IMR-90 (cell line): Measurements from ENCODE around the gene YPEL4. TPM values are rescaled to one million over a fixed set of nuclear protein-coding genes. Genes with fewer than 3 reads are reported as not detected.

Source experiments
- ATAC-seq: fragments of 200-7000 bp; cut with Tn5 transposase; 2 replicates; pipeline ENCODE4 v1.9.1; 2020; ENCODE audit warnings: low read depth, mild to moderate bottlenecking, moderate library complexity
- BruUV-seq: library from RNA; stranded (reverse); fragments of 400-500 nt; replicated peaks from 2 replicates; lab custom pipeline; 2021; lab: Mats Ljungman, UMichigan
- CTCF ChIA-PET: fragments of 300-600 bp; formaldehyde crosslinking; extraction: SDS; loops from one replicate; lab custom pipeline; 2021; ENCODE audit warnings: antibody characterized with exemption; lab: Yijun Ruan, JAX
- POLR2A ChIA-PET: fragments of 300-600 bp; sonication (Branson Sonifier 250); formaldehyde crosslinking; loops from one replicate; lab custom pipeline; 2022; ENCODE audit warnings: antibody characterized with exemption; ENCODE audit not compliant: unreplicated experiment; lab: Charles Lee
- DNase-seq: peaks from one replicate; pipeline ENCODE4 v3.0.0; 2013
- H2AFZ ChIP-seq: replicated peaks from 2 replicates; pipeline ENCODE3; 2013; ENCODE audit warnings: low read length, mild to moderate bottlenecking; ENCODE audit not compliant: poor library complexity
- H2AK5ac ChIP-seq: 2 replicates; pipeline ENCODE4 v1.6.1; 2013; ENCODE audit warnings: low read depth, low read length, inconsistent platforms
- H2AK9ac ChIP-seq: replicated peaks from 2 replicates; pipeline ENCODE3; 2013; ENCODE audit warnings: mild to moderate bottlenecking, low read depth, low read length, moderate library complexity; ENCODE audit not compliant: poor library complexity
- H2BK120ac ChIP-seq: 2 replicates; pipeline ENCODE4 v1.6.1; 2013; ENCODE audit warnings: low read depth, low read length, inconsistent platforms
- H2BK15ac ChIP-seq: 3 replicates; pipeline ENCODE4 v1.6.1; 2013; ENCODE audit warnings: low read depth, low read length, inconsistent platforms
- H2BK20ac ChIP-seq: 2 replicates; pipeline ENCODE4 v1.6.1; 2013; ENCODE audit warnings: low read depth, mild to moderate bottlenecking, inconsistent platforms, low read length, moderate library complexity
- H2BK5ac ChIP-seq: 2 replicates; pipeline ENCODE4 v1.6.1; 2013; ENCODE audit warnings: mild to moderate bottlenecking, low read depth, low read length, inconsistent platforms; ENCODE audit not compliant: poor library complexity, severe bottlenecking
- H3K14ac ChIP-seq: replicated peaks from 2 replicates; pipeline ENCODE4 v1.6.1; 2013; ENCODE audit warnings: low read depth, low read length, inconsistent platforms
- H3K18ac ChIP-seq: 2 replicates; pipeline ENCODE4 v1.6.1; 2013; ENCODE audit warnings: low read depth, low read length, control low read depth
- H3K23ac ChIP-seq: 2 replicates; pipeline ENCODE4 v1.6.1; 2013; ENCODE audit warnings: low read depth, low read length, inconsistent platforms
- H3K27ac ChIP-seq: 2 replicates; pipeline ENCODE4 v1.5.1; 2013; ENCODE audit warnings: mild to moderate bottlenecking, control low read depth, low read length; ENCODE audit not compliant: insufficient read depth
- H3K27me3 ChIP-seq: 2 replicates; pipeline ENCODE4 v1.6.1; 2013; ENCODE audit warnings: low read length; ENCODE audit not compliant: control insufficient read depth, insufficient read depth
- H3K36me3 ChIP-seq: 2 replicates; pipeline ENCODE4 v1.6.1; 2013; ENCODE audit warnings: low read length, mixed read lengths; ENCODE audit not compliant: control insufficient read depth, insufficient read depth
- H3K4ac ChIP-seq: 2 replicates; pipeline ENCODE4 v1.6.1; 2013; ENCODE audit warnings: low read depth, low read length, inconsistent platforms
- H3K4me1 ChIP-seq: 2 replicates; pipeline ENCODE4 v1.6.1; 2013; ENCODE audit warnings: low read length, mixed read lengths; ENCODE audit not compliant: control insufficient read depth, insufficient read depth
- H3K4me2 ChIP-seq: 2 replicates; pipeline ENCODE4 v1.6.1; 2013; ENCODE audit warnings: low read depth, mild to moderate bottlenecking, control low read depth, low read length, moderate library complexity
- H3K4me3 ChIP-seq: 2 replicates; pipeline ENCODE4 v1.5.1; 2013; ENCODE audit warnings: low read depth, mild to moderate bottlenecking, control low read depth, low read length, moderate library complexity; ENCODE audit not compliant: insufficient read depth
- H3K56ac ChIP-seq: 2 replicates; pipeline ENCODE4 v1.6.1; 2013; ENCODE audit warnings: low read length, inconsistent platforms; ENCODE audit not compliant: insufficient read depth; ENCODE audit errors: extremely low read depth
- H3K79me1 ChIP-seq, 2 experiments: 2 replicates each; pipeline ENCODE4 v1.6.1; 2013; ENCODE audit warnings: low read length in 2 of 2, inconsistent platforms in 1 of 2, low read depth in 1 of 2
- H3K9ac ChIP-seq: 2 replicates; pipeline ENCODE4 v1.6.1; 2013; ENCODE audit warnings: low read depth, low read length, control low read depth
- H3K9me1 ChIP-seq: 2 replicates; pipeline ENCODE4 v1.6.1; 2013; ENCODE audit warnings: low read length, inconsistent platforms; ENCODE audit not compliant: insufficient read depth
- H3K9me3 ChIP-seq: 2 replicates; pipeline ENCODE4 v1.6.1; 2013; ENCODE audit warnings: low read length; ENCODE audit not compliant: control insufficient read depth, insufficient read depth
- H4K20me1 ChIP-seq: 2 replicates; pipeline ENCODE4 v1.6.1; 2013; ENCODE audit warnings: low read length, inconsistent platforms; ENCODE audit not compliant: insufficient read depth
- H4K5ac ChIP-seq: 2 replicates; pipeline ENCODE4 v1.6.1; 2013; ENCODE audit warnings: mild to moderate bottlenecking, low read depth, low read length, control low read depth
- H4K8ac ChIP-seq, 2 experiments: 2 replicates each; pipeline ENCODE4 v1.6.1; 2013; ENCODE audit warnings: low read depth in 2 of 2, low read length in 2 of 2, control low read depth in 1 of 2, inconsistent platforms in 1 of 2
- H4K91ac ChIP-seq: 2 replicates; pipeline ENCODE4 v1.6.1; 2013; ENCODE audit warnings: low read depth, low read length, inconsistent platforms; ENCODE audit not compliant: insufficient read depth
- BHLHE40 ChIP-seq: fragments of 150-350 bp; IDR thresholded peaks from 2 replicates; pipeline ENCODE4 v1.6.1; 2016; ENCODE audit warnings: mild to moderate bottlenecking, low read depth, low read length
- CEBPB ChIP-seq: IDR thresholded peaks from 2 replicates; pipeline ENCODE4 v1.6.1; 2012; ENCODE audit warnings: low read depth, low read length, improper control_type of control experiment
- CHD1 ChIP-seq: IDR thresholded peaks from 2 replicates; pipeline ENCODE4 v1.6.1; 2012; ENCODE audit warnings: low read depth, low read length, improper control_type of control experiment
- FOS ChIP-seq: fragments of 150-350 bp; IDR thresholded peaks from 2 replicates; pipeline ENCODE4 v1.6.1; 2016; ENCODE audit warnings: low read depth, low read length
- MAFK ChIP-seq: IDR thresholded peaks from 2 replicates; pipeline ENCODE4 v1.6.1; 2012; ENCODE audit warnings: low read depth, low read length, improper control_type of control experiment
- MAZ ChIP-seq: IDR thresholded peaks from 2 replicates; pipeline ENCODE4 v1.6.1; 2012; ENCODE audit warnings: low read depth, mild to moderate bottlenecking, low read length, improper control_type of control experiment, moderate library complexity, borderline replicate concordance
- MXI1 ChIP-seq: IDR thresholded peaks from 2 replicates; pipeline ENCODE4 v1.6.1; 2012; ENCODE audit warnings: low read depth, mild to moderate bottlenecking, low read length, moderate library complexity, borderline replicate concordance
- NFE2L2 ChIP-seq: fragments of 150-350 bp; IDR thresholded peaks from 2 replicates; pipeline ENCODE4 v1.6.1; 2016; ENCODE audit warnings: low read depth, mild to moderate bottlenecking, low read length
- POLR2A ChIP-seq: IDR thresholded peaks from 2 replicates; pipeline ENCODE4 v1.6.1; 2012; ENCODE audit warnings: mild to moderate bottlenecking, low read depth, low read length
- RCOR1 ChIP-seq: IDR thresholded peaks from 2 replicates; pipeline ENCODE4 v1.6.1; 2012; ENCODE audit warnings: mild to moderate bottlenecking, low read length, improper control_type of control experiment; ENCODE audit not compliant: insufficient replicate concordance
- RFX5 ChIP-seq: IDR thresholded peaks from 2 replicates; pipeline ENCODE4 v1.8.0; 2012; ENCODE audit warnings: low read depth, mild to moderate bottlenecking, low read length, moderate library complexity
- SMC3 ChIP-seq: fragments of 150-350 bp; IDR thresholded peaks from 2 replicates; pipeline ENCODE4 v1.6.1; 2016; ENCODE audit warnings: low read depth, mild to moderate bottlenecking, antibody characterized with exemption, low read length, moderate library complexity
- WGBS, 2 experiments: methylation state at CpG; one replicate each; pipeline versions ENCODE4 v1.1.5 to v1.1.7; 2013; ENCODE audit warnings: missing lambda C conversion rate in 2 of 2; ENCODE audit not compliant: insufficient read length in 1 of 2; ENCODE audit errors: extremely low coverage in 2 of 2; 5-methylcytosine and 5-hydroxymethylcytosine counted together
- dilution Hi-C: fragments of 300-500 bp; cut with HindIII; formaldehyde crosslinking; loops from one replicate; pipeline ENCODE4 v1.14.3; 2018; ENCODE audit warnings: low sequenced_read_pairs; ENCODE audit not compliant: unreplicated experiment
- in situ Hi-C: fragments of 300-500 bp; cut with MboI; formaldehyde crosslinking; loops from 3 replicates; pipeline ENCODE4 v1.14.3; 2019; ENCODE audit warnings: low sequenced_read_pairs, inconsistent platforms, mixed read lengths
- intact Hi-C: fragments of 100-400 bp; cut with micrococcal nuclease; formaldehyde crosslinking; loops from 2 replicates; pipeline ENCODE4 v1.10.0; 2022
- polyA plus RNA-seq, 3 experiments: library from polyadenylated mRNA; depleted of rRNA; stranded (reverse); fragments of >200 nt; gene quantifications; 2 replicates each; pipeline ENCODE4 v1.2.3, GENCODE V29; 2012; ENCODE audit warnings: low replicate concordance in 1 of 3
- total RNA-seq: library from RNA; depleted of rRNA; stranded (reverse); fragments of >200 nt; gene quantifications from 2 replicates; pipeline ENCODE4 v1.2.3, GENCODE V29; 2012
- TF ChIP-seq, protein P1 (sequence below): conservative IDR thresholded peaks from 2 replicates; pipeline ENCODE4 v1.5.1; 2012; ENCODE audit warnings: mild to moderate bottlenecking, low read depth, low read length, improper control_type of control experiment
- TF ChIP-seq, protein P2 (sequence below): fragments of 150-350 bp; IDR thresholded peaks from 2 replicates; pipeline ENCODE4 v1.6.1; 2016; ENCODE audit warnings: low read depth, mild to moderate bottlenecking, low read length, moderate library complexity, borderline replicate concordance

The YPEL4 gene
- total and polyA plus RNA-seq, 2 of the 4 experiments (the other 2 are of a cell fraction), result 0.18 to 0.79 TPM

DNA sequence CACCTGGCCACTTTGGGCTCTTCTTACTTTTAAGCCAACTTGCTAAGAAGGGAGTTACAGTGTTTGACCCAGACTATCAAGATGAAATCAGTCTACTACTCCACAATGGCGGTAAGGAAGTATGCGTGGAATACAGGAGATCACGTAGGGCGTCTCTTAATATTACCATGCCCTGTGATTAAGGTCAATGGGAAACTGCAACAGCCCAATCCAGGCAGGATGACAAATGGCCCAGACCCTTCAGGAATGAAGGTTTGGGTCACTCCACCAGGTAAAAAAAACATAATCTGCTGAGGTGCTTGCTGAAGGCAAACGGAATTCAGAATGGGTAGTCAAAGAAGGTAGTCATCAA is 1.0 kb upstream of the YPEL4 start:
- dilution Hi-C loops (no loop called here), intact Hi-C loops (no loop called here), in situ Hi-C loops (no loop called here)
- H3K27ac ChIP-seq, result no peak overlapping the region
- H3K4ac ChIP-seq, result no peak overlapping the region
- H2AK9ac ChIP-seq, result no peak overlapping the region
- peaks cover 20% of the 10 kb centered on the region for H3K4me1 ChIP-seq
- no CpG with 5 or more reads among the region's 5 CpGs for WGBS, 2 experiments
- H3K9me3 ChIP-seq, result no peaks in the 10 kb centered on the region
- H3K4me3 ChIP-seq, result no peak overlapping the region
- no peaks in the 10 kb centered on the region for H3K27me3 ChIP-seq
- ChIA-PET CTCF (no interaction called here), POLR2A (no interaction called here)
- no TSS peak for BruUV-seq
- H3K23ac ChIP-seq, result no peak overlapping the region
- no peak overlapping the region for H3K14ac ChIP-seq
- no peak overlapping the region for H4K5ac ChIP-seq
- H4K8ac ChIP-seq, result no peak overlapping the region
- no peak overlapping the region for H3K18ac ChIP-seq
- no peak overlapping the region for H2BK120ac ChIP-seq
- no peak for TF ChIP-seq POLR2A
- no peak for TF ChIP-seq MXI1
- no peak for TF ChIP-seq RCOR1
- no peak for TF ChIP-seq CEBPB
- TF ChIP-seq BHLHE40, result no peak
- no peak for TF ChIP-seq CHD1
- no peak for TF ChIP-seq MAFK
- no peak for TF ChIP-seq MAZ
- no peak for TF ChIP-seq FOS
- TF ChIP-seq, protein P1, sequence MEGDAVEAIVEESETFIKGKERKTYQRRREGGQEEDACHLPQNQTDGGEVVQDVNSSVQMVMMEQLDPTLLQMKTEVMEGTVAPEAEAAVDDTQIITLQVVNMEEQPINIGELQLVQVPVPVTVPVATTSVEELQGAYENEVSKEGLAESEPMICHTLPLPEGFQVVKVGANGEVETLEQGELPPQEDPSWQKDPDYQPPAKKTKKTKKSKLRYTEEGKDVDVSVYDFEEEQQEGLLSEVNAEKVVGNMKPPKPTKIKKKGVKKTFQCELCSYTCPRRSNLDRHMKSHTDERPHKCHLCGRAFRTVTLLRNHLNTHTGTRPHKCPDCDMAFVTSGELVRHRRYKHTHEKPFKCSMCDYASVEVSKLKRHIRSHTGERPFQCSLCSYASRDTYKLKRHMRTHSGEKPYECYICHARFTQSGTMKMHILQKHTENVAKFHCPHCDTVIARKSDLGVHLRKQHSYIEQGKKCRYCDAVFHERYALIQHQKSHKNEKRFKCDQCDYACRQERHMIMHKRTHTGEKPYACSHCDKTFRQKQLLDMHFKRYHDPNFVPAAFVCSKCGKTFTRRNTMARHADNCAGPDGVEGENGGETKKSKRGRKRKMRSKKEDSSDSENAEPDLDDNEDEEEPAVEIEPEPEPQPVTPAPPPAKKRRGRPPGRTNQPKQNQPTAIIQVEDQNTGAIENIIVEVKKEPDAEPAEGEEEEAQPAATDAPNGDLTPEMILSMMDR, result no peak
- TF ChIP-seq, protein P2, sequence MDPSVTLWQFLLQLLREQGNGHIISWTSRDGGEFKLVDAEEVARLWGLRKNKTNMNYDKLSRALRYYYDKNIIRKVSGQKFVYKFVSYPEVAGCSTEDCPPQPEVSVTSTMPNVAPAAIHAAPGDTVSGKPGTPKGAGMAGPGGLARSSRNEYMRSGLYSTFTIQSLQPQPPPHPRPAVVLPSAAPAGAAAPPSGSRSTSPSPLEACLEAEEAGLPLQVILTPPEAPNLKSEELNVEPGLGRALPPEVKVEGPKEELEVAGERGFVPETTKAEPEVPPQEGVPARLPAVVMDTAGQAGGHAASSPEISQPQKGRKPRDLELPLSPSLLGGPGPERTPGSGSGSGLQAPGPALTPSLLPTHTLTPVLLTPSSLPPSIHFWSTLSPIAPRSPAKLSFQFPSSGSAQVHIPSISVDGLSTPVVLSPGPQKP, result no peak
- TF ChIP-seq SMC3, result no peak
- TF ChIP-seq RFX5, result no peak
- no peak for TF ChIP-seq NFE2L2
- H2BK20ac ChIP-seq, result no peak overlapping the region
- no peak overlapping the region for H3K9ac ChIP-seq
- H3K36me3 ChIP-seq, result peaks cover 4% of the 10 kb centered on the region; the same call in 1 of the 2 replicates
- H2AK5ac ChIP-seq, result no peak overlapping the region
- H2BK5ac ChIP-seq, result no peak overlapping the region
- H2BK15ac ChIP-seq, result no peak overlapping the region
- H3K4me2 ChIP-seq, result no peak overlapping the region
- no peak for ATAC-seq
- H3K79me1 ChIP-seq, result peaks cover 0 to 15% of the 10 kb centered on the region in 2 experiments; a peak in 2 of 4 replicates
- no peak overlapping the region for H3K56ac ChIP-seq
- no peak overlapping the region for H2AFZ ChIP-seq
- 0 out of 2 replicates have a peak, but pooled peaks cover 8% of the 10 kb centered on the region for H3K9me1 ChIP-seq
- peaks cover 32% of the 10 kb centered on the region for H4K20me1 ChIP-seq
- no peak for DNase-seq
- no peak overlapping the region for H4K91ac ChIP-seq
